Kidney (tissue), 14 donors: ENCODE results near the gene GBGT1. TPM values are rescaled to one million over a fixed set of nuclear protein-coding genes. Genes with fewer than 3 reads are reported as not detected.

Source experiments
- DNase-seq, 5 donors: peaks; one replicate each; pipeline ENCODE4 v3.0.0-alpha.2; 2013 to 2020
- FAIRE-seq: peaks from 2 replicates; lab custom pipeline; 2012; peaks lifted over from hg19 to GRCh38; lab: Jason Lieb, UNC
- H3K27ac ChIP-seq, 2 donors: one replicate each; pipeline ENCODE4 v1.7.0; 2013; ENCODE audit warnings: low read depth in 2 of 2, low read length in 2 of 2, inconsistent platforms in 1 of 2
- H3K27me3 ChIP-seq: one replicate; pipeline ENCODE4 v1.7.1; 2013; ENCODE audit warnings: low read length, inconsistent platforms; ENCODE audit not compliant: control insufficient read depth, insufficient read depth
- H3K36me3 ChIP-seq, 3 donors: one replicate each; pipeline versions ENCODE4 v1.7.0 to v1.7.1; 2013; ENCODE audit warnings: low read length in 3 of 3, control low read depth in 1 of 3, inconsistent platforms in 1 of 3; ENCODE audit not compliant: insufficient read depth in 3 of 3, control insufficient read depth in 2 of 3
- H3K4me1 ChIP-seq, 3 donors: one replicate each; pipeline versions ENCODE4 v1.7.0 to v1.7.1; 2013; ENCODE audit warnings: low read length in 3 of 3, inconsistent platforms in 1 of 3, low read depth in 1 of 3; ENCODE audit not compliant: control insufficient read depth in 2 of 3, insufficient read depth in 2 of 3
- H3K4me3 ChIP-seq, 3 donors: one replicate each; pipeline versions ENCODE4 v1.7.0 to v1.8.1; 2013; ENCODE audit warnings: low read length in 3 of 3, control low read depth in 1 of 3, inconsistent platforms in 1 of 3
- H3K9ac ChIP-seq, 3 donors: one replicate each; pipeline versions ENCODE4 v1.7.0 to v1.7.1; 2013; ENCODE audit warnings: low read length in 3 of 3, control low read depth in 1 of 3, inconsistent platforms in 1 of 3
- H3K9me3 ChIP-seq, 3 donors: one replicate each; pipeline versions ENCODE4 v1.7.0 to v1.7.1; 2013; ENCODE audit warnings: low read length in 3 of 3, control low read depth in 1 of 3, inconsistent platforms in 1 of 3; ENCODE audit not compliant: control insufficient read depth in 2 of 3, insufficient read depth in 1 of 3
- intact Hi-C: fragments of 100-400 bp; cut with DNase I; formaldehyde crosslinking; loops from one replicate; pipeline ENCODE4 v1.11.1; 2022
- polyA plus RNA-seq: library from polyadenylated mRNA; stranded (reverse); fragments of 350-450 nt; fragmentation: Illumina TruSeq; extraction: RNeasy Lipid Tissue Mini Kit (QIAGEN cat#74804); gene quantifications from one replicate; pipeline ENCODE4 v1.2.3, GENCODE V29; 2014; ENCODE audit warnings: low read depth, low replicate concordance; ENCODE audit not compliant: insufficient read depth
- total RNA-seq: library from RNA; stranded (reverse); fragmentation: NEBNext Ultra II Directional; extraction: Animal tissue kit (Norgen Biotek cat#: 25700); gene quantifications from one replicate; pipeline ENCODE4 v1.2.1, GENCODE V29; 2021
- TF ChIP-seq, protein P1 (sequence below): IDR thresholded peaks from 3 replicates; pipeline ENCODE4 v1.5.1; 2012; ENCODE audit warnings: mild to moderate bottlenecking, moderate library complexity, borderline replicate concordance; ENCODE audit not compliant: insufficient read depth; ENCODE audit errors: extremely low read depth
- donor health status: control.
- donor health status: control.
- donor health status: control.
- donor health status: control.
- donor health status: control.
- donor health status: DM: yes; HTN: yes; CAD: no.
- donor health status: Normal renal cell carcinoma (clear cell type).

Gene GBGT1
- total and polyA plus RNA-seq, 2 donors from 2014 or later, result 7.9 to 21.6 TPM

DNA sequence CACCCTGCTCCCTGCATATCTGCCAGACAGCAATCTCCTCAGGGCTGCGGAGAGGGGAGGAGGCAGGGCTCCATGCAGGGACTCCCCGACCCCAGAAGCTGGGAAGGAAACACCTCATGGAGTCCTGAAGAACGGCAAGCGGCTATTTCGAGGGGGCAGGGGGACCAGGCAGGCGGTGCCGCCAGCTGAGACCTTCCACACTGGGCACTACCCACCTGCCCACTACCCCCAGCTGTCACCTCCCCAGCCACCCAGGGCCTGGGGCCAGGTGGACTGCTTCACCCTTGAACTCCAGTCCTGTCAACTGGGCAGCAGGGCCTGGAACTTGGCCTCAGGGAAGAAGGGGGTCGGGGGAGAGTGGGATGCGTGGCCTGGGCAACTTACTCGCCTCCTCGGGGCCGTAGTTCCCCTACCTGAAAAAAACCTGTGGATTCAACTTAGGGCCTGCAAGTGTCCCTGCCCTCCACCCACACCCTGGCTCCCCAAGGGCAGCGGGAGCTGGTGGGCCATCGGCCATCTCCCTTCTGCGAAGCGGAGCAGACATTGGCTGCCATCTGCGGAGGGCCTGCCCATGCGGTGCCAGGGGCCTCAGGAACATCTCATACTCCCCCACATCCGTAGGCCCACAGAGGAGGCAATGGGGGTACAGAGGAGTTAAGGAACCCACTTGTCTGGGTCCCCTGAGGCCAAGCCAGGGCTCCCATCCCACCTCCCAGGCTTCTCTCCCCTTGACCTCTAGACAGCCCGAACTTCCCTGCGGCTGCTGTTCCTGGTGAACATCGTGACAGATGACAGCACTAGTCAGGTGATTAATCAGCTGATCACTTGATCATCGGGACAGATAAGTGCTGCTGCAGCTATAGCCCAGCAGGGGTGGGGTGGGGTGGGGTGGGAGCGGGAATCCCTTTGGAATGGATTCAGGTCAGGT is 24.2 kb downstream of the GBGT1 start:
- H3K9me3 ChIP-seq, result no peaks in the 10 kb centered on the region
- DNase-seq (peak in 1 of 5 donors; percentile 65), FAIRE-seq (no peak)
- intact Hi-C loops, result loop anchor here (5.0 kb wide), 1 partner anchor 37 kb away; no protein-coding TSS in a partner anchor
- no peak overlapping the region for H3K4me3 ChIP-seq
- TF ChIP-seq, protein P1, sequence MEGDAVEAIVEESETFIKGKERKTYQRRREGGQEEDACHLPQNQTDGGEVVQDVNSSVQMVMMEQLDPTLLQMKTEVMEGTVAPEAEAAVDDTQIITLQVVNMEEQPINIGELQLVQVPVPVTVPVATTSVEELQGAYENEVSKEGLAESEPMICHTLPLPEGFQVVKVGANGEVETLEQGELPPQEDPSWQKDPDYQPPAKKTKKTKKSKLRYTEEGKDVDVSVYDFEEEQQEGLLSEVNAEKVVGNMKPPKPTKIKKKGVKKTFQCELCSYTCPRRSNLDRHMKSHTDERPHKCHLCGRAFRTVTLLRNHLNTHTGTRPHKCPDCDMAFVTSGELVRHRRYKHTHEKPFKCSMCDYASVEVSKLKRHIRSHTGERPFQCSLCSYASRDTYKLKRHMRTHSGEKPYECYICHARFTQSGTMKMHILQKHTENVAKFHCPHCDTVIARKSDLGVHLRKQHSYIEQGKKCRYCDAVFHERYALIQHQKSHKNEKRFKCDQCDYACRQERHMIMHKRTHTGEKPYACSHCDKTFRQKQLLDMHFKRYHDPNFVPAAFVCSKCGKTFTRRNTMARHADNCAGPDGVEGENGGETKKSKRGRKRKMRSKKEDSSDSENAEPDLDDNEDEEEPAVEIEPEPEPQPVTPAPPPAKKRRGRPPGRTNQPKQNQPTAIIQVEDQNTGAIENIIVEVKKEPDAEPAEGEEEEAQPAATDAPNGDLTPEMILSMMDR, result no peak
- H3K27ac ChIP-seq, result no peak overlapping the region
- H3K36me3 ChIP-seq, result no peaks in the 10 kb centered on the region
- H3K9ac ChIP-seq, result no peak overlapping the region
- no peaks in the 10 kb centered on the region for H3K27me3 ChIP-seq
- peaks cover 0 to 30% (median 15%) of the 10 kb centered on the region in 3 donors for H3K4me1 ChIP-seq

DNA sequence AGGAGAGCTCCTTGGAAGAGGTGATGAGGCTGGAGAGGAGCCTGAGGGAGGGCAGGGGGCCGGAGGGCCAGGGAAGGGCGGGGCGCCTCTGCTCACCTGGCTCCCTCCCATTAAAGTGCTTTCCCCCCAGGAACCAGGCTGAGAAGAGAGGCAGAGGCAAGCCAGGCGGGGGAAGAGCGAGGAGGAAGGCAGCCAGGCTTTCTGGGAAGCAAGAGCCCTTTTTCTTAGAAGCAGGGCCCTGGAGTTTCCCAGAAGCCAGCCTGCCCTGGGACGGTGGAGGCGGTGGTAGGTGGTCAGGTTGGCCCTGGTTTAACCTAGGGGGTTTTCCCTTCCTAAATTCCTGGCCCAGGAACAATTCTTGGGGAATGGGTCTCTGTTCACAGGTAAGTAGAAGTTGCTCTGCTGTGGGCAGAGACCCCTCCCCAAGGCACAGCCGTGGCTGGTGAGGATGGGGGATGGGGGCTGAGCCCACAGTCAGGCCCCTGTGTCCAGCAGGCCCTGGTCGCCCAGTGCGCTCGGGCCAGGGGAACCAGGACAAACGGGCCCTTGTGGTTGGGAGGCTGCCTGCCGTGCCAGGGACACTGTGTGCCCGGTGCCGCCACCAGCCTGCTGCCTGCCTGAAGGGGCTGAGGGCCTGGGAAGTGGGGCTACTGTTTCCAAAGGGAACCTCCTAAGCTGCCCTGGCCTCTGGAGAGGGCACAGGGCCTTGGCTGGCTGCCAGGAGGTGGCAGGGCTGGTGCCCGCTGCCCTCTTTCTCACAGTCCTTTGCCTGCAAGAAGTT is 26.1 kb downstream of the GBGT1 start:
- FAIRE-seq (no peak), DNase-seq (peak in 1 of 5 donors; percentile 79)
- Histone ChIP-seq H3K27ac (no peak overlapping the region), H3K4me1 (peaks cover 0 to 32% (median 27%) of the 10 kb centered on the region in 3 donors), H3K9ac (no peak overlapping the region), H3K9me3 (no peaks in the 10 kb centered on the region), H3K27me3 (no peaks in the 10 kb centered on the region), H3K4me3 (no peak overlapping the region), H3K36me3 (no peaks in the 10 kb centered on the region)
- intact Hi-C loops, result no loop called here
- TF ChIP-seq, protein P1, result no peak

DNA sequence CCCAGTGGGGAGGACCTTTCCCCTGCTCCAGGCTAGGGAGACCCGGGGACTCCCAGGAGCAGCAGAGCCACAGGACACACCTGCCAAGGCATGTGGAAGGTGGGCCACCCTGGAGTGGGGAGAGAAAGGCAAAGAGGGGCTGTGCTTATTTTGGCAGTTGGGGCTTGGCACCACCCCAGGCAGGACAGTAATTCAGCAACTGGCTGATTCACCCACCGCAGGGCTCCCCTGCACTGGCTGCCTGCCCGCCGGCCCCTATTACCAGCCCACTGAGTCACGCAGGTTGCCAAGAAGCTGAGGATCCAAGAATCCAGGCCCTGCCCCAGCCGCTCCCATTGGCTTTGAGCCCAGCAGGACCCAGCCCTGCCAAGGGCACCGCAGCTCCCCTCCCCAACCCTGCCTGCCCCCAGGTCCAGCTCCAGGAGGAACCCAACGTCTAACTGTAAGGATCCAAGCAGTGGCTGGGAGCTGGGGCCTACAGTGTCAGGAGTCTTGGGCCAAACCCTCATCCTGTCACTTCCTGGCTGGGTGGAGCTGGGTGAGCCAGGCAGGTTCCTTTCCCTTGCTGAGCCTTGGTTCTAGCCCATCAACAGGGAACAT is 28.5 kb downstream of the GBGT1 start:
- intact Hi-C loops, result no loop called here
- Histone ChIP-seq H3K9ac (peak overlapping the region in 1 of 3 donors; percentile 5), H3K4me1 (peaks cover 0 to 27% (median 26%) of the 10 kb centered on the region in 3 donors), H3K9me3 (no peaks in the 10 kb centered on the region), H3K36me3 (no peaks in the 10 kb centered on the region), H3K4me3 (no peak overlapping the region), H3K27me3 (no peaks in the 10 kb centered on the region), H3K27ac (peak overlapping the region; percentile 80 to 84)
- TF ChIP-seq, protein P1, result no peak
- DNase-seq (peak in 1 of 5 donors; percentile 96), FAIRE-seq (no peak)
